Motor neuron (in vitro differentiated cells): ENCODE results near the gene ATXN1. TPM values are rescaled to one million over a fixed set of nuclear protein-coding genes. Genes with fewer than 3 reads are reported as not detected.

Source experiments
- ATAC-seq, 8 experiments: fragments of 200-7000 bp; cut with Tn5 transposase; replicated peaks in 6 of 8; 2 replicates each; pipeline ENCODE4 v1.8.0; 2021; ENCODE audit warnings: mild to moderate bottlenecking in 8 of 8, moderate library complexity in 8 of 8
- H3K27ac ChIP-seq, 2 donors: fragments of 250-450 bp; sonication (Bioruptor Pico); 2 replicates each; pipeline ENCODE4 v1.9.0; 2021; ENCODE audit warnings: antibody characterized with exemption in 2 of 2, mild to moderate bottlenecking in 2 of 2, moderate library complexity in 1 of 2
- H3K4me1 ChIP-seq, 2 donors: fragments of 250-450 bp; sonication (Bioruptor Pico); replicated peaks in 1 of 2; 2 replicates each; pipeline ENCODE4 v1.6.1; 2021; ENCODE audit warnings: antibody characterized with exemption in 2 of 2, mild to moderate bottlenecking in 2 of 2, moderate library complexity in 1 of 2
- H3K4me3 ChIP-seq, 5 donors: fragments of 250-450 bp; sonication (Bioruptor Pico); 2 replicates each; pipeline ENCODE4 v1.9.0; 2021; ENCODE audit warnings: antibody characterized with exemption in 5 of 5, mild to moderate bottlenecking in 5 of 5, moderate library complexity in 4 of 5
- WGBS, 10 experiments: fragments of 450-650 bp; shearing (Covaris generic); methylation state at CpG; one replicate each; pipeline ENCODE4 v1.0.0; 2022; 5-methylcytosine and 5-hydroxymethylcytosine counted together
- in situ Hi-C, 9 experiments: fragments of 400-800 bp; cut with MboI; loops; one replicate each; pipeline ENCODE4 v1.15.0; 2021; ENCODE audit warnings: low sequenced_read_pairs in 9 of 9, low pct_unique_long_range_greater_than_20kb in 2 of 9; ENCODE audit not compliant: unreplicated experiment in 9 of 9
- total RNA-seq, 8 experiments: library from RNA; unstranded; fragments of 300-600 nt; gene quantifications; 2 replicates each; pipeline versions ENCODE4 v1.2.3 to v1.2.4, GENCODE V29; 2022

The ATXN1 gene
- total RNA-seq, 8 experiments from 2014 or later: 8.9 to 64.9 (median 18.3) TPM

DNA sequence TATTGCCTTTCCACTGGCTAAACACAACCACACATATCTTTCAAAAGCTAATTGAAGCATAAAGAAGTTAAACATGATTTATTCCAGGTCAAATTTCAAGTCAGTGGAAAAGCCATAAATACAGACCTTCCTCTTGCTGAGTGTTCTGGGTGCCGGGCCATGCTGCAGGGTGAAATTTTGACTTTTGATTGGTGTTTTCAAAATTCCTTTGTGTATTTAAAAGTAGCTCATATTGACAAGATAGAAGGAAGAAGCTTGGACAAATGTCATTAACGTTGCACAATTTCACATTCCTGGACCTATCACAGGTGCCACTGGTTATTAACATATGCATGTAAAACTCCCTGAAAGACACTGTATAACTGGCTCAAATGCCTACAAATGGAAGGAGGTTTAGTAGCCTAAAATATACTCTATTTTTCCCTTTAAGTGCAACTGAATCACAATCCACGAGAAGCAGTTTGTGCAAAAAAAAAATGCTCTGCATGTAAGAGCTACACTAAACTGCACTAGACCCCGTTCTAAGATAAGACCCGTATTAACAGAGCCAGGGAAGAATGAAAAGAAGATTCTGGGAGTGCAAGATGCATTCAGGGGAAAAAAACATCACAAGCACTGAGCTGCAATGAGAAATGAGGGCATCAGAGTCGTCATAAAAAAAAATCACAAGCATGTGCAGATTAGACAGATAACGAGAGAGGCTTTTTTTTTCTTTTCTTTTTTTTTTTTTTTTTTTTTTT, 30.4 kb downstream of the ATXN1 start:
- Histone ChIP-seq H3K27ac (no peak overlapping the region), H3K4me3 (no peak overlapping the region), H3K4me1 (peaks cover 0 to 7% of the 10 kb centered on the region in 2 donors)
- 32 to 87% (median 63%) methylated on average over 4 to 7 of the region's 7 CpGs for WGBS, 10 experiments
- peak in 1 of 8 experiments; percentile 20 for ATAC-seq
- in situ Hi-C loops: no loop called here

DNA sequence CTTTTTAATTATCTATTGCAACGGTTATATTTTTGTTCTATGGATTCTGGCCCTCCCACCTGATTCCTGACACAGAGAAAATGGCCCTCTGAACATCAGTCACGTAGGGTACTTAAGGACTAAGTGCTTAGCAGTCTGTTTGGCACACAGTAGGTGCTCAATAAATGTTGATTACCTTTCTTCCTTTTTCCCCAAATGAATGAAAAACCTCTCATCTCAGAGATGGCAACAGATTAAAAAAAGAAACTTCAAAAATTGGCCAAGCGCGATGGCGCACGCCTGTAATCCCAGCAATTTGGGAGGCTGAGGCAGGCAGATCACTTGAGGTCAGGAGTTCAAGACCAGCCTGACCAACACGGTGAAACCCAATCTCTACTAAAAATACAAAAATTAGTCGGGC, 31.5 kb downstream of the ATXN1 start:
- H3K27ac ChIP-seq: no peak overlapping the region
- WGBS, 10 experiments: 92 to 100% (median 98%) methylated on average over 2 to 8 of the region's 8 CpGs; no CpG with 5 or more reads in 2 of the 10 experiments
- in situ Hi-C loops: no loop called here
- H3K4me1 ChIP-seq: peaks cover 0 to 7% of the 10 kb centered on the region in 2 donors
- H3K4me3 ChIP-seq: no peak overlapping the region
- ATAC-seq: no peak

DNA sequence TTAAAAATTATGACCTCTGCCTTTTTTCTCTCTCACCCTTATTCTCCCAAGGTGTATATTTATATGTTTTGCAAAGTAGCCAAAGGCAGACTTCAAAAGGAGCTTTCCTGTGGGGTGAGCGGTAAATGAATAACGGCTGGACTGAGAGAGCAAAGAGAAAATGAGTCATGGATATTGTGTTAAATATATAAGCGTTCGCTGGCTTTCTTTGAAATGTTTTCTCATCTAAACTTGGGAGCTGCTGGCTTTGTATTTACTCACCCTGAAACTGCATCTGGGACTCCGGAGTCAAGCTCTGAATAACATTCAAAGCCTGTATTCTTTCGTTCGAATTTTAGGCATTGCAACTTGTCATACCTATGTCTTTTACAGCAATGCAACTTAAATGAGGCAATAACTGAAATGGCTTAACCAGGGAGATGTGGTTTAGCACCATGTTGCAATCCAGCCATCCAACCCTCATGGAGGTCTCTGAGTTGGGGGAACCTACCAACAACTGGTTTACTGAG, 32.0 kb downstream of the ATXN1 start:
- peak in 2 of 8 experiments; percentile 21 to 38 for ATAC-seq
- H3K27ac ChIP-seq: no peak overlapping the region
- H3K4me1 ChIP-seq: peaks cover 0 to 10% of the 10 kb centered on the region in 2 donors
- WGBS, 10 experiments: 25 to 83% (median 65%) methylated on average over 1 to 7 of the region's 7 CpGs
- no peak overlapping the region for H3K4me3 ChIP-seq
- in situ Hi-C loops: no loop called here

DNA sequence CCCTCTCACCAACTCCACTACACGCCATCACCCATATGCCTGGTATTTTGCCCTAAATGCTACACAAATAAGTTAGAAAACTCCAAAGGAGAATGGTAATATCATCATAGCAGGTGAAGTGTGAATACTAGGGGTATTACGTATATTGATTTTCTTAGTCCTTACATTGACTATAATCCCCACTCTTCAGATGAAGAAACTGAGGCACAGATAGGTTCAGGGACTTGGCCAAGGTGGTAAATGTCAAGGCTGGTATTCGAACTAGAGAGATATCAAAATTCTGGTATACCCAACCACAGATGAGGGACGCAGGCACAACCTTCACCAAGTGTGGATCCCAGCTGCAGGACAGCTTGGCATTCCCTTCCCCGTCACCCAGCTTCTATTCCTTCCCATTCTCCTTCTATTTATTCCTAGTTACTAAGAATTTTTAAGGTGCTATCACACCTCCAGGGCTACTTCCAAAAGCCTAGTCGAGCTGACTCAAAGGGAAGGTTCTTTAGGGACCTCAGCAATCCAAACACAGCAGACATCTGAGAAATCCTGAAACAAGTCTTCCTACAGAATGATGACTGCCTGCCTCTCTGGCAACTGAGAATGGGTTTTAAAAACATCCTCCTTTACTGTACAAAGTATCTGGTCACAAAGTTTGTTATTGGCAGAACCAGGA, 32.6 kb downstream of the ATXN1 start:
- Histone ChIP-seq H3K4me3 (no peak overlapping the region), H3K27ac (no peak overlapping the region), H3K4me1 (peaks cover 4 to 16% of the 10 kb centered on the region in 2 donors)
- 88 to 100% (median 91%) methylated on average over 1 to 6 of the region's 6 CpGs; no CpG with 5 or more reads in 1 of the 10 experiments for WGBS, 10 experiments
- ATAC-seq: no peak
- in situ Hi-C loops: no loop called here

DNA sequence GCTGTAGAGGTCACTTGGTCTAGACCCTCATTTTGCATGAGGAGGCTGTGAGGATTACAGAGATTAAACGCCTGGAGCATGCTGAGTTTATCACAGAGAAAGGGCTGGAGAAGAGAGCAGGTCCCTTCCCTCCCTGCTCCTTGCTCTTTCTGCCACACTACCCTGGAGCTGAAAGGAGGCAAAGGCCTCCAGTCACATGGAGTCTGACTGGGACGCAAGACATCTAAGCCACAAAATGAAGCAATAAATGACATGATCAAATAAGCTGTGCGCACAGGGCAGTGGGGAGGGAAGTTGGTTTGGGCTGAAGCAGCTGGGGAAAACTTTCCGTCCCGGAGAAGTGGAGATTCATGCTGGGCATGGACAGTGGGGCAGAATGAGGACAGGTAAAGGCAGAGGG, 33.3 kb downstream of the ATXN1 start:
- no peak overlapping the region for H3K27ac ChIP-seq
- peaks cover 4 to 16% of the 10 kb centered on the region in 2 donors for H3K4me1 ChIP-seq
- H3K4me3 ChIP-seq: no peak overlapping the region
- in situ Hi-C loops: no loop called here
- no peak for ATAC-seq
- 71 to 100% (median 81%) methylated on average over 1 to 5 of the region's 5 CpGs; no CpG with 5 or more reads in 3 of the 10 experiments for WGBS, 10 experiments

DNA sequence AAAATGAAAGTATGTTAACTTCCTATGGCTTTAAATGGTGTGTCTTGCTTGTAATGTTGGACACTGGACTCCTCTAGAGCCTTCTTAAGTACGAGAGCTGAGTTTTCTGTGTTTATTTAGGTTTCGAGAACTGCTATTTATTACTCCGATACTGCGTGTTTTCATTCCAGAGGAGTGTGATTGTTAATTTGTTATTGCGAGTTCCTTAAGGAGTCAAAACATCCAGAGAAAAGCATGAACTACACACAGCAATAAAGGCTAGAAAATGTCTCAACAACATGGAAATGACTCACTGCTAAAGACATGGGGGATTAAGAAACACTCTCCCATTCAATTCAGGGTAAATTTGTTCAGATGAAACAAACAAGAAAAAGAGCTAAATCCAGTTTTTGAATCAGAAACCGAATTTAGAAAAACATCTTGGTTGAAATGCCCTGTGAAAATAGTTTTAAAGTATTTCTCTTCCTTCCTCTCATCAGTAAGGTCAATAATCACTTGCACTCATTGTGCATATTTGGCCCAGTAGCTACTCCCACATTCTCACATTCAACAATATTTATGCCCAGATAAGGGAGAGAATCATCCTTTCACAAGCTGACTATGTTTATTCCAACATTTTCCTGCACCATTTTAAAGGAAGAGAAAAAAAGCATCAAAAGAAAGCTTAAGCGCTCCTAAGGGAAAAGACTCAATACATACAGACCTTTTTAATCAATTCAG, 36.0 kb downstream of the ATXN1 start:
- WGBS, 10 experiments: 15 to 92% (median 82%) methylated on average over 4 to 7 of the region's 7 CpGs; no CpG with 5 or more reads in 1 of the 10 experiments
- H3K27ac ChIP-seq: no peak overlapping the region
- H3K4me3 ChIP-seq: no peak overlapping the region
- H3K4me1 ChIP-seq: peaks cover 6 to 22% of the 10 kb centered on the region in 2 donors
- ATAC-seq: peak in 3 of 8 experiments; percentile 5 to 40 (median 36)
- in situ Hi-C loops: no loop called here

DNA sequence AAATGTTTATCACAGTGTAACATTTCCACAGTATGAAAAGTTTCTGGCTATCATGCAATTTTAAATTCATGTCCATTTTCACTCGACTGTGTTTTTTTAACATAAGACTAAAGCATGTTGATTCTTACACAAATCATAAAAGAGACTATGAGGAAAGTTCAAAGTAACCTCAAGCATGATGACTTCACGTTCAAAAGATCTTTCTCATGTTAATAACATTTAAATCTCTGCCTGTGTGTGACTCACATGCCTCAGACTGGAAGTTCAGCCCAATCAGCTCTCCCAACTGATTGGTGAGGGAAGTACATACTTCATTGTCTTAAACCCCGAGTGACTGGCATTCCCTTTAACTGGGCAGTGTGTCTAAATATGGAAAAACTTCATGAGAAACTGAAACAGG, 37.4 kb downstream of the ATXN1 start:
- ATAC-seq: peak; percentile 74 to 94 (median 82)
- WGBS, 10 experiments: 0 to 27% (median 6%) methylated on average over 1 to 3 of the region's 3 CpGs; no CpG with 5 or more reads in 2 of the 10 experiments
- no peak overlapping the region for H3K4me3 ChIP-seq
- peaks cover 6 to 22% of the 10 kb centered on the region in 2 donors for H3K4me1 ChIP-seq
- peak overlapping the region in 1 of 2 donors; percentile 26 for H3K27ac ChIP-seq
- in situ Hi-C loops: no loop called here

DNA sequence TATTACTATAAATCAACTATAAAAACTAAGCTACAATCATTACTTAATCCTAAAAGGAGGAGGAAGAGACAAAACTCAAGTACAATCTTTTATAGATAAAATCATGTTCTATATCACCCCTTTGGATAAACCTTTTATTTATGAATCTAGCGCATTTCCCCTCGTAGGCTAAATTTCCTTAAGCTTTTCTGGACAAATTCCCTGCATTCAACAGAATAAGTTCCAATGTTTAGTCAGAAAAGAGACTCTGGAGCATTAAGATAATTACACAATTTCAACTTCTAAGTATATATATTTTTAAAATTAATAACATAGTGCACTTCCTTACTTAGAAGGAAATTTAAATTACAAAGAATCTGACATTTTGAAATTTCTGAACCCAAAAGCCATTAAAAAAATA, 37.9 kb downstream of the ATXN1 start:
- no peak overlapping the region for H3K27ac ChIP-seq
- ATAC-seq: no peak
- peaks cover 6 to 22% of the 10 kb centered on the region in 2 donors for H3K4me1 ChIP-seq
- no peak overlapping the region for H3K4me3 ChIP-seq
- WGBS, 10 experiments: 37 to 100% (median 93%) methylated on average over 1 to 2 of the region's 2 CpGs; no CpG with 5 or more reads in 1 of the 10 experiments
- in situ Hi-C loops: no loop called here

DNA sequence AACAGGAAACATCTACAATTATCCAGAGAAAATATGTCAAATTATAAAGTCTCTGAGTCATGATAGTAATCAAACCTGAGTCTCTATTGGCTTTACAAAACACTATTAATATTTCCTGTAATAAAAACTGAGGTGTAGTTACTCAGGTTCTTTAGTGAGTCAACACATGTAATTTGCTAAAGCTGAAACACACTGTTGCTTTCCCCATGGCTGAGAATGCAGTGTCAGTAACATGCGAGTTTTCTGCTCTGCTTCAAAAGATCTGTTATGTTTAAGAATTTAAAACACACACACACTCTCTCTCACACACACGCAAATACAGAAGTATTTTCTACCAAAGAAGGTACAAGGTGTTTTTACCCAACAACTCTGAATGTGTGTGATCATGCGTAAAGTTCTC, 38.6 kb downstream of the ATXN1 start:
- WGBS, 10 experiments: 61 to 100% (median 92%) methylated on average over 1 to 3 of the region's 3 CpGs; no CpG with 5 or more reads in 1 of the 10 experiments
- in situ Hi-C loops: no loop called here
- no peak overlapping the region for H3K27ac ChIP-seq
- no peak for ATAC-seq
- no peak overlapping the region for H3K4me3 ChIP-seq
- peaks cover 6 to 22% of the 10 kb centered on the region in 2 donors for H3K4me1 ChIP-seq

DNA sequence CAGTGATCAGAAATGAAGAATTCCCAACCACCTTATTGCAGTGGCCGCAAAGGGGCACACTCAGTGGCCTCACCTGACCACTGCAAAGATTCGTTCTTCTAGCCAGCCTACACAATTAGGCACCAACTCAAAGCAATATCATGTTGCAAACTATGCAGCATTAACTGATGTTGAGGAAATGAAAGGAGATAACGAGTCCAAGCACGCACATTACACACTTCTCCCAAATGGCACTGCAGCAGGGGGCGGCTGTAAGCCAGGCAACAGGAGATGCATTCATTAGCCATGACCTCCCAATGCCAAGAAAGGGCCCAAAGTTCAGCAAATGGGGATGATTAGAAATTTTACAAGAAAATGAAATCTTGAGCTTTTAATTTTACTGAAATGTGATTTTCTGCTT, 39.3 kb downstream of the ATXN1 start:
- ATAC-seq: no peak
- WGBS, 10 experiments: 57 to 100% (median 100%) methylated on average over 1 to 5 of the region's 5 CpGs; no CpG with 5 or more reads in 2 of the 10 experiments
- Histone ChIP-seq H3K4me3 (no peak overlapping the region), H3K27ac (no peak overlapping the region), H3K4me1 (peaks cover 6 to 22% of the 10 kb centered on the region in 2 donors)
- in situ Hi-C loops: no loop called here

DNA sequence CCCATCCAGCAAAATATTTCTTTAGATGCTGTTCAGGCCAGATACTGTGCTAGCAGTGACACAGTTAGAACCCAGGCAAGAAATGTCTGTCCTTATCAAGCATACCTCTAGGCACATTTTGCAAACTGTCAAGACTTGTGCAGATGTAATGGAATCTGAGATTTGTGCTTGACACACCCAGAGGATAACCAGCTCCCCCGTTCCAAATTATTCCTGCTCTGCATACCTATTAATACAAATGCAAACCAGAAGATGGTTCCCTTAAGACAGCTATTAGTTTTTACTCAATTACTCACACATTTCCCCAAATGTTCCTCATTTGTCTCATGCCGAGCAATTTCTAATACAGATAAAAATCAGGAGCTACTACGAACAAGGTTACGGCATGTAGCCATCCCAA, 40.4 kb downstream of the ATXN1 start:
- in situ Hi-C loops: no loop called here
- Histone ChIP-seq H3K4me3 (no peak overlapping the region), H3K27ac (no peak overlapping the region), H3K4me1 (peaks cover 6 to 22% of the 10 kb centered on the region in 2 donors)
- WGBS, 10 experiments: 17 to 100% (median 88%) methylated on average over 1 to 4 of the region's 4 CpGs; no CpG with 5 or more reads in 1 of the 10 experiments
- no peak for ATAC-seq

DNA sequence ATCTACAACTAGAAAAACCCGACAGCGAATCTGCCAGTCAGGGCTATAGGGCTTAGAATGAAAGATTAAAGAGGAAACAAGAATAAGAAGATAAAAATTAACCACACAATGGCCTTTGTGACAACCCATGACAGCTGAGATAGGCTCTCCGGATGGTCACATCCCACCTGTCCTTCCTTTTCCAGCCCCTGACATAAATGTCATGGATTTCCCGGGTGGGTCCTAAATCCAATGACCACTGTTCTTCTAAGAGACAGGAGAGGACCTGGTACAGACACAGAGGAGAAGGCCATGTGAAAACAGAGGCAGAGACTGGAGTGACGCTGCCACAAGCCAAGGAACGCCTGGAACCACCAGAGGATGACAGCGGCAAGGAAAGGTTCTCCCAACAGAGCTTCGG, 41.8 kb downstream of the ATXN1 start:
- H3K27ac ChIP-seq: no peak overlapping the region
- no peak for ATAC-seq
- no peak overlapping the region for H3K4me3 ChIP-seq
- peaks cover 6 to 21% of the 10 kb centered on the region in 2 donors for H3K4me1 ChIP-seq
- in situ Hi-C loops: no loop called here
- WGBS, 10 experiments: 66 to 100% (median 87%) methylated on average over 2 to 7 of the region's 8 CpGs; no CpG with 5 or more reads in 2 of the 10 experiments

DNA sequence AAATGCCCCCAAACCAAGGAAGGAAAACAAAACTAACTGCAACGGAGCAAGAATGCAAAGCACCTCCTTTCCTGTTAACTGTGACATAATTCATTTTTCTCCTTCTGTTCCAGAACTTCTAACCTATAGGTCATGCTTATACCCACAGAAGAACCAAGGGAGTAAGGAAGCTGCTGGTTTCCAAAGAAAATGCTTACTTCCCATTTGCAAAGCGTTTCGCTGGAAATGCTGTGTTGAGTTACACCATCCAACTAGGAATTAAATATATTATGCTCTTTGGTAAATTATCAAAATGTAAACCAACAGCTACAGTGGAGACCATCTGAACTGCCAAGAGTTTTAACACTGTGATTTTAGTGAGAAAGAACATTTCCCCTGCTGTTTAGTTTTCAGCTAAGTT, 42.9 kb downstream of the ATXN1 start:
- Histone ChIP-seq H3K4me1 (peaks cover 5 to 17% of the 10 kb centered on the region in 2 donors), H3K27ac (no peak overlapping the region), H3K4me3 (no peak overlapping the region)
- ATAC-seq: peak in 1 of 8 experiments; percentile 16
- 0 to 100% (median 82%) methylated on average over 1 to 3 of the region's 3 CpGs for WGBS, 10 experiments
- in situ Hi-C loops: no loop called here
